Measurements from ENCODE around the gene ABCG8. TPM values are rescaled to one million over a fixed set of nuclear protein-coding genes. Genes with fewer than 3 reads are reported as not detected.

The ABCG8 gene
- total RNA-seq, 4 donors from 2014 or later = not detected

GRCh38 chr2:43796206-43796605, 42.6 kb upstream of the ABCG8 start:
- 54 to 63% methylated on average over 1 of the region's 1 CpG for WGBS, 2 donors
- H3K4me1 ChIP-seq = no peaks in the 10 kb centered on the region
- no peak overlapping the region for H3K4me3 ChIP-seq
- DNase-seq (ENCODE audit: low spot score in 2 of 2) = no peak
- H3K27ac ChIP-seq = no peak overlapping the region
- TF ChIP-seq EP300 (IDR thresholded peaks at IDR 0.05) (no peak), CTCF (IDR thresholded peaks at IDR 0.05) (no peak), POLR2A (IDR thresholded peaks at IDR 0.05) (no peak)
- H3K27me3 ChIP-seq = no peaks in the 10 kb centered on the region
- H3K9me3 ChIP-seq = no peaks in the 10 kb centered on the region
- H3K36me3 ChIP-seq = peaks cover 0 to 48% (median 0%) of the 10 kb centered on the region in 3 donors

- peaks cover 0 to 44% (median 0%) of the 10 kb centered on the region in 3 donors for H3K36me3 ChIP-seq
- TF ChIP-seq EP300 (IDR thresholded peaks at IDR 0.05) = no peak
- no peak for TF ChIP-seq CTCF (IDR thresholded peaks at IDR 0.05)
- no peak for TF ChIP-seq POLR2A (IDR thresholded peaks at IDR 0.05)
These were observed 40.5 kb upstream of the ABCG8 start for GRCh38 chr2:43798300-43798699.

GRCh38 chr2:43800894-43801293, 37.9 kb upstream of the ABCG8 start:
- H3K9me3 ChIP-seq = no peaks in the 10 kb centered on the region
- H3K4me3 ChIP-seq = no peak overlapping the region

More at GRCh38 chr2:43798300-43798699, 40.5 kb upstream of the ABCG8 start:
- Histone ChIP-seq H3K27ac (no peak overlapping the region), H3K4me3 (no peak overlapping the region), H3K4me1 (no peaks in the 10 kb centered on the region), H3K27me3 (no peaks in the 10 kb centered on the region), H3K9me3 (no peaks in the 10 kb centered on the region)
- DNase-seq (ENCODE audit: low spot score in 2 of 2) = no peak
- WGBS, 2 donors = 64 to 76% methylated on average over 4 of the region's 4 CpGs

GRCh38 chr2:43802135-43802534, 36.6 kb upstream of the ABCG8 start:
- WGBS, 2 donors = 94 to 95% methylated on average over 2 of the region's 2 CpGs
- H3K27me3 ChIP-seq = no peaks in the 10 kb centered on the region
- H3K4me3 ChIP-seq = no peak overlapping the region
- TF ChIP-seq EP300 (IDR thresholded peaks at IDR 0.05) (no peak), POLR2A (IDR thresholded peaks at IDR 0.05) (no peak), CTCF (IDR thresholded peaks at IDR 0.05) (no peak)
- peaks cover 0 to 50% (median 0%) of the 10 kb centered on the region in 3 donors for H3K36me3 ChIP-seq
- no peak overlapping the region for H3K27ac ChIP-seq
- no peaks in the 10 kb centered on the region for H3K4me1 ChIP-seq
- no peaks in the 10 kb centered on the region for H3K9me3 ChIP-seq
- DNase-seq (ENCODE audit: low spot score in 2 of 2) = no peak

More at GRCh38 chr2:43800894-43801293, 37.9 kb upstream of the ABCG8 start:
- peaks cover 0 to 48% (median 0%) of the 10 kb centered on the region in 3 donors for H3K36me3 ChIP-seq
- no peak overlapping the region for H3K27ac ChIP-seq
- TF ChIP-seq EP300 (IDR thresholded peaks at IDR 0.05) (no peak), CTCF (IDR thresholded peaks at IDR 0.05) (no peak), POLR2A (IDR thresholded peaks at IDR 0.05) (no peak)
- no peaks in the 10 kb centered on the region for H3K27me3 ChIP-seq
- no peaks in the 10 kb centered on the region for H3K4me1 ChIP-seq
- DNase-seq (ENCODE audit: low spot score in 2 of 2) = no peak

- H3K27ac ChIP-seq = no peak overlapping the region
- TF ChIP-seq CTCF (IDR thresholded peaks at IDR 0.05) (no peak), EP300 (IDR thresholded peaks at IDR 0.05) (no peak), POLR2A (IDR thresholded peaks at IDR 0.05) (no peak)
- H3K4me3 ChIP-seq = no peak overlapping the region
- 73 to 74% methylated on average over 1 of the region's 1 CpG for WGBS, 2 donors
- no peaks in the 10 kb centered on the region for H3K9me3 ChIP-seq
- H3K27me3 ChIP-seq = no peaks in the 10 kb centered on the region
- no peak for DNase-seq (ENCODE audit: low spot score in 2 of 2)
- H3K4me1 ChIP-seq = no peaks in the 10 kb centered on the region
- peaks cover 0 to 50% (median 0%) of the 10 kb centered on the region in 3 donors for H3K36me3 ChIP-seq
These were observed 35.7 kb upstream of the ABCG8 start for GRCh38 chr2:43803113-43803512.

Measured in tibial nerve (tissue), 4 donors.